Cardiac fibroblast (primary cell): ENCODE results near the gene EGFR.

ENCODE experiments used
- DNase-seq, 2 donors: peaks; one replicate each; pipeline versions ENCODE4 v3.0.0 to v3.0.0-alpha.2; 2010; ENCODE audit warnings: low read depth in 2 of 2
- H3K4me3 ChIP-seq, 2 donors: replicated peaks in 1 of 2; 1 replicate in 1 of 2; 2 replicates in 1 of 2; pipeline ENCODE4 v1.5.1; 2011; ENCODE audit warnings: low read depth in 2 of 2, low read length in 2 of 2, mild to moderate bottlenecking in 2 of 2, moderate library complexity in 1 of 2
- TF ChIP-seq, protein P1 (sequence below): IDR thresholded peaks from one replicate; pipeline ENCODE4 v1.5.1; 2011; ENCODE audit warnings: low read depth, mild to moderate bottlenecking, low read length, inconsistent platforms

The EGFR gene

DNA sequence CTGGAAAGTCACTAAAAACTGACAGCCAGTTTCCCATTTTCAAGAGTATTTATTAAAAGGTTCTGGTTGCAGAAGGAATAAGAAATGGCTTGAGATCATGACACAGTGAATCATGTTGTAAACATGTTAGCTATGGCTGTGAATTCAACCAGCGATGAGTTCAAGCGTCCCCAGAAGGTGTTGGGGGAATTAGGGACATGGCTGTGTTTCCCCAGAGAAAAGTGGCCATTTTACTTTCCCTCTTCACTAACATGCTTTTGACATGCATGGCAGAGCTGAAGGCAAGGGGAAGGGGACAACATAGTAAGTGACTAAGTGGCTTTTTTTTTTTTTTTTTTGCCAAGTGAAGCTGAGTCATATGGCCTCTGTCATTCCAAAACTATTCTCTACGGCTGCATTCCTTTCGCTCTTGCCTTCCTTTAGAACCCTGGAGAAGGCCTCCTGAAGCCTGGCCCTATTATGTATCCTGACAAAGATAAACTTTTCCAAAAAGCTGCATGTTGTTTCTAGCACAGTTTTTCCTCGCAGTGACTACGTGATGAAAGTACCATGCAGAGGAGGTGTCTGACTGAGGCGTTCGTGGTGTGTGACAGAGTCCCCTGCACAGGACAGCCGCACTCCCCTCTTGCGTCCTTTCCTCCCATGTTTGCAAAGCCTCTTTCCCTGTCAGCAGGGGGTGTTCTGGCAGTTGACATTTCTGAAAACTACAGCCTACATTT is 46.9 kb downstream of the EGFR start:
- peak overlapping the region in 1 of 2 donors; percentile 22 for H3K4me3 ChIP-seq
- TF ChIP-seq, protein P1, sequence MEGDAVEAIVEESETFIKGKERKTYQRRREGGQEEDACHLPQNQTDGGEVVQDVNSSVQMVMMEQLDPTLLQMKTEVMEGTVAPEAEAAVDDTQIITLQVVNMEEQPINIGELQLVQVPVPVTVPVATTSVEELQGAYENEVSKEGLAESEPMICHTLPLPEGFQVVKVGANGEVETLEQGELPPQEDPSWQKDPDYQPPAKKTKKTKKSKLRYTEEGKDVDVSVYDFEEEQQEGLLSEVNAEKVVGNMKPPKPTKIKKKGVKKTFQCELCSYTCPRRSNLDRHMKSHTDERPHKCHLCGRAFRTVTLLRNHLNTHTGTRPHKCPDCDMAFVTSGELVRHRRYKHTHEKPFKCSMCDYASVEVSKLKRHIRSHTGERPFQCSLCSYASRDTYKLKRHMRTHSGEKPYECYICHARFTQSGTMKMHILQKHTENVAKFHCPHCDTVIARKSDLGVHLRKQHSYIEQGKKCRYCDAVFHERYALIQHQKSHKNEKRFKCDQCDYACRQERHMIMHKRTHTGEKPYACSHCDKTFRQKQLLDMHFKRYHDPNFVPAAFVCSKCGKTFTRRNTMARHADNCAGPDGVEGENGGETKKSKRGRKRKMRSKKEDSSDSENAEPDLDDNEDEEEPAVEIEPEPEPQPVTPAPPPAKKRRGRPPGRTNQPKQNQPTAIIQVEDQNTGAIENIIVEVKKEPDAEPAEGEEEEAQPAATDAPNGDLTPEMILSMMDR: peak; percentile 28
- peak; percentile 89 to 97 for DNase-seq

DNA sequence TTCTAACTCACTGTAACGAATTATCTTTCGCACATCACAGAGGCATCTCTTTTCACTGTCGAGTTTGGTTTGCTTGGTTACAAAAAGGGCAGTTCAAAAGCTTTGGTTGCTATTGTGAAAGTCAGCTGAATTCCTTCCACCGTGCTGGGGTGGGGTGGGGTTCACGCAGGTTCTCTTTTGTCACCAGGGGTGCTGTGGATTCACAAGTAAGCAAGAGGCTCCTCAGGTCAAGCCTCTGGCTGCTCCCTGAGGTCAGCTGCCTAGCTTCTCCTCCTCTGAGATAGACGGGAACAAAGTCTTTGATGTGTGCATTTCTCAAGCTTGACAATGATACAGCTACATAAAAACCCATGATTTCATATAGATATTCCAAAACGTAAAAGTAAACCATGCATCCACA is 47.7 kb downstream of the EGFR start:
- no peak overlapping the region for H3K4me3 ChIP-seq
- TF ChIP-seq, protein P1: no peak
- DNase-seq: peak; percentile 52 to 54

DNA sequence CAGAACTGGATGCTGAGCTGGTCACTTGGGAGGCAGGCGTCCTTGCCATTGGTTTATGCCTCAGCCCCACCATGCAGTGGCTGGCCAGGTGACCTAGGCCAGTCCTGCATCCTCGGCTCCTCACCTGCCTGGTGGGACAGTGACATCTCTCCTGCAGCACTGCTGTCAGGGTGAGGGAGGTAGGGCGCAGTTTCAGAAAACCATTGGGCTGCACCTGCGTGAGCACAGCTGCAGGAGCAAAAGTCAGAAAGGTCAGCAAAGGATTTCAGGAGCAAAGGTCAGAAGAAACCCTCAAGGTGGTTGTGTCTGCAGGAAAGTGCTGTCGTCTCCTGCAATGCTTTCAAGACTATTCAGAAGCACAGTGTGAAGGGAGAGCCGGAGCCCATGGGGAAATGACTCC is 48.1 kb downstream of the EGFR start:
- no peak for DNase-seq
- TF ChIP-seq, protein P1: no peak
- no peak overlapping the region for H3K4me3 ChIP-seq

DNA sequence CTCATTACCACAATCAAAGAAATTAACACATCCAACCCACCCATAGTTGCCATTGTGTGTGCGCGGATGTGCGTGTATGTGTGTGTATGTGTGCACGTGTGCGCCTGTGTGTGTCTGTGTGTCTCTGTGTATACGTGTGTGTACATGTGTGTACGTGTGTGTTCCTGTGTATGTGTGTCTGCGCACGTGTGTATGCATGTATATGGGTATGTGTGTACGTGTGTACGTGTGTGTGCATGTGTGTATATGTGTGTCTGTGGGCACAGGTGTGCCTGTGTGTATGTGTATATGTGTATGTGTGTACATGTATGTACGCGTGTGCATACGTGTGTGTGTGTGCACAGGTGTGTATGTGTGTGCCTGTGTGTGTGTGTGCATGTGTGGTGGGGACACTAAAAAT is 48.9 kb downstream of the EGFR start:
- no peak overlapping the region for H3K4me3 ChIP-seq
- DNase-seq: no peak
- TF ChIP-seq, protein P1: no peak

DNA sequence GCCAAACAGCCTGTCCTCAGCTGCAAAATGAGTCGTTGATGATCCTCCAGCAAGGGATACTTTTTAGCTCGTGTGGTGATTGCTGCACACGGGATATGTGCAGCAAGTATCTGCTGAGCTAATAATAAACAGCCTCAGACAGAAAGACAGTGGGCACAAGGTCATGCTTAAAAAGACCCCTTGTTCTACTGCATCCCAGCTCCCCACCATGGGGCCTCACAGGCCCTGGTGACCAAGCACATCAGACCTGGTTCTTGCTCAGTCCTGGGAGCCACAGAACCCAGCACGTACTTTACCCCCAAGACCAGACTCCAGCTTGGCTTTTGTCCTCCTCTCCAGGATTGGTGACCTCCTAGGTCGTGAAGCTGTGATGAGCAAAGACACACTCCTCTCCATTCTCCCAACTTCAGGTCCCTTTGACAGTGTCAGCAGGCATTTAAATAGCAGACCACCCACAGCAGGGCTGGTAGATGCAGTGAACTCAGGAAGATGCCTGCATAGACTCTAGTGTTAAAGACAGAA is 50.5 kb downstream of the EGFR start:
- DNase-seq: no peak

DNA sequence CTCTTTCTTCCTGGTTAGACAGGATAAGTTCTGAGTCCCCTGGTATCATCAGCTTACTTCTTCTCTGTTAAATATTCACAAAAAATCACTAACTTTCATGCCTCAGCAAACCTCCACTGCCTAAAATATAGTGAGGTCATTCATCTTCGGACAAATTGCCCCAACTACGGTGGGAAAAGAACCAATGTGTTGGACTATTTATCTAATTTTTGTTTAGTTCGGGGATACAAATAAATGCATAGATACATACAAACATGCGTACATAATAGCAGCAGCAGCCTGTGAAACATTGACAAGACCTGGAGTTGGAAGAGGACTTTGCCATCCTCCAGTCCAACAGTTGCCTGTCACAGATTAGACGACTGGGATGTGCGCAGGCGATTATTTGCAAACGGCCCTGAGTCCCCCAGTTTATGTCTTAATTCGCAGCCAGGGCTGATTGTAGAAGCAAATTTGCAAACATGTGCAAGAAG is 51.5 kb downstream of the EGFR start:
- DNase-seq: no peak
- H3K4me3 ChIP-seq: no peak overlapping the region
- TF ChIP-seq, protein P1: no peak

More for the DNA sequence above, 50.5 kb downstream of the EGFR start:
- H3K4me3 ChIP-seq: no peak overlapping the region
- TF ChIP-seq, protein P1: no peak
